IMR-90 (cell line): Measurements from ENCODE around the gene MLH1.

Source experiments
- CTCF ChIP-seq: conservative IDR thresholded peaks from 2 replicates; pipeline ENCODE4 v1.5.1; 2012; ENCODE audit warnings: mild to moderate bottlenecking, low read depth, low read length, improper control_type of control experiment
- MXI1 ChIP-seq: IDR thresholded peaks from 2 replicates; pipeline ENCODE4 v1.6.1; 2012; ENCODE audit warnings: low read depth, mild to moderate bottlenecking, low read length, moderate library complexity, borderline replicate concordance
- NFE2L2 ChIP-seq: fragments of 150-350 bp; IDR thresholded peaks from 2 replicates; pipeline ENCODE4 v1.6.1; 2016; ENCODE audit warnings: low read depth, mild to moderate bottlenecking, low read length
- POLR2A ChIP-seq: IDR thresholded peaks from 2 replicates; pipeline ENCODE4 v1.6.1; 2012; ENCODE audit warnings: mild to moderate bottlenecking, low read depth, low read length
- RAD21 ChIP-seq: IDR thresholded peaks from 2 replicates; pipeline ENCODE4 v1.6.1; 2012; ENCODE audit warnings: low read length, improper control_type of control experiment
- RCOR1 ChIP-seq: IDR thresholded peaks from 2 replicates; pipeline ENCODE4 v1.6.1; 2012; ENCODE audit warnings: mild to moderate bottlenecking, low read length, improper control_type of control experiment; ENCODE audit not compliant: insufficient replicate concordance
- RFX5 ChIP-seq: IDR thresholded peaks from 2 replicates; pipeline ENCODE4 v1.8.0; 2012; ENCODE audit warnings: low read depth, mild to moderate bottlenecking, low read length, moderate library complexity
- SMC3 ChIP-seq: fragments of 150-350 bp; IDR thresholded peaks from 2 replicates; pipeline ENCODE4 v1.6.1; 2016; ENCODE audit warnings: low read depth, mild to moderate bottlenecking, antibody characterized with exemption, low read length, moderate library complexity
- TF ChIP-seq, protein P1 (sequence below): fragments of 150-350 bp; IDR thresholded peaks from 2 replicates; pipeline ENCODE4 v1.6.1; 2016; ENCODE audit warnings: low read depth, mild to moderate bottlenecking, low read length, moderate library complexity, borderline replicate concordance

- no peak for TF ChIP-seq CTCF
- TF ChIP-seq NFE2L2: no peak
- no peak for TF ChIP-seq POLR2A
- no peak for TF ChIP-seq RCOR1
- no peak for TF ChIP-seq SMC3
- no peak for TF ChIP-seq RFX5
- no peak for TF ChIP-seq RAD21
- no peak for TF ChIP-seq MXI1
- TF ChIP-seq, protein P1, sequence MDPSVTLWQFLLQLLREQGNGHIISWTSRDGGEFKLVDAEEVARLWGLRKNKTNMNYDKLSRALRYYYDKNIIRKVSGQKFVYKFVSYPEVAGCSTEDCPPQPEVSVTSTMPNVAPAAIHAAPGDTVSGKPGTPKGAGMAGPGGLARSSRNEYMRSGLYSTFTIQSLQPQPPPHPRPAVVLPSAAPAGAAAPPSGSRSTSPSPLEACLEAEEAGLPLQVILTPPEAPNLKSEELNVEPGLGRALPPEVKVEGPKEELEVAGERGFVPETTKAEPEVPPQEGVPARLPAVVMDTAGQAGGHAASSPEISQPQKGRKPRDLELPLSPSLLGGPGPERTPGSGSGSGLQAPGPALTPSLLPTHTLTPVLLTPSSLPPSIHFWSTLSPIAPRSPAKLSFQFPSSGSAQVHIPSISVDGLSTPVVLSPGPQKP: no peak
These were observed 38.7 kb upstream of the MLH1 start for GRCh38 chr3:36954452-36955134.
